KMS-11 (cell line): Measurements from ENCODE around the gene OR10R2.

Source experiments
- H2AFZ ChIP-seq: fragments of 200-600 bp; sonication (generic); 2 replicates; pipeline ENCODE4 v1.6.1; 2016; ENCODE audit warnings: antibody characterized with exemption, mixed run types, low read depth
- H3K27ac ChIP-seq: fragments of 200-600 bp; sonication (generic); 2 replicates; pipeline ENCODE4 v1.6.1; 2016; ENCODE audit warnings: mild to moderate bottlenecking, mixed run types
- H3K27me3 ChIP-seq: fragments of 200-600 bp; sonication (generic); 2 replicates; pipeline ENCODE4 v1.6.1; 2017; ENCODE audit warnings: mild to moderate bottlenecking, low read depth, mixed run types, moderate library complexity; ENCODE audit not compliant: insufficient read depth
- H3K36me3 ChIP-seq: fragments of 200-600 bp; sonication (generic); 2 replicates; pipeline ENCODE4 v1.6.1; 2017; ENCODE audit warnings: mild to moderate bottlenecking, mixed run types; ENCODE audit not compliant: insufficient read depth
- H3K4me1 ChIP-seq: fragments of 200-600 bp; sonication (generic); 2 replicates; pipeline ENCODE4 v1.6.1; 2016; ENCODE audit warnings: mild to moderate bottlenecking, low read depth, mixed run types; ENCODE audit not compliant: poor library complexity, severe bottlenecking
- H3K4me2 ChIP-seq: fragments of 200-600 bp; sonication (generic); 2 replicates; pipeline ENCODE4 v1.7.0; 2016; ENCODE audit warnings: mild to moderate bottlenecking, mixed run types
- H3K4me3 ChIP-seq: fragments of 200-600 bp; sonication (generic); IDR thresholded peaks from 2 replicates; pipeline ENCODE4 v1.6.1; 2017; ENCODE audit warnings: low read depth, low read length, mixed read lengths; ENCODE audit not compliant: insufficient read depth
- H3K79me2 ChIP-seq: fragments of 200-600 bp; sonication (generic); 2 replicates; pipeline ENCODE4 v1.6.1; 2016; ENCODE audit warnings: low read depth, mixed run types; ENCODE audit not compliant: insufficient read depth
- H3K9ac ChIP-seq: fragments of 200-600 bp; sonication (generic); 2 replicates; pipeline ENCODE4 v1.6.1; 2016; ENCODE audit warnings: mild to moderate bottlenecking, mixed run types
- H4K20me1 ChIP-seq: fragments of 200-600 bp; sonication (generic); 2 replicates; pipeline ENCODE4 v1.6.1; 2016; ENCODE audit warnings: mild to moderate bottlenecking, mixed run types; ENCODE audit not compliant: insufficient read depth
- TF ChIP-seq, protein P1 (sequence below): fragments of 200-600 bp; sonication (generic); conservative IDR thresholded peaks from 2 replicates; pipeline ENCODE4 v1.6.1; 2017; ENCODE audit warnings: low read depth, mild to moderate bottlenecking, antibody characterized with exemption, low read length, moderate library complexity, mixed read lengths

The OR10R2 gene

DNA sequence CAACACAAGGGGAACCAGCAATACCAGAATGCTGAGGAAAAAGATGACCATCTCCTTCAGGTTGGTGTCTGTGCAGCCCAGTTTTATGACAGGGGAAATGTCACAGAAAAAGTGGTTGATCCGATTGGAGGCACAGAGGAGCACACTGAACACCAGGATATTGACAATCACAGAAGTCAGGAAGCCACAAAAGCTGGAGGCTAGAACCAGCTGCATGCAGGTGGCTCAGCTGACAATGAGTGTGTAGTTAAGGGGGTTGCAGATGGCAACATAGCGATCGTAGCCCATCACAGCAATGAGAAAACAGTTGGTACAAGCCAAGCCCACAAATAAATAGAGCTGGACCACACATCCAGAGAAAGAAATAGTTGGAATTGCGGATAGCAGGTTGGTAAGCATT lies 26.6 kb upstream of the OR10R2 start:
- H3K9ac ChIP-seq: no peak overlapping the region
- no peak overlapping the region for H2AFZ ChIP-seq
- no peak overlapping the region for H3K27ac ChIP-seq
- TF ChIP-seq, protein P1, sequence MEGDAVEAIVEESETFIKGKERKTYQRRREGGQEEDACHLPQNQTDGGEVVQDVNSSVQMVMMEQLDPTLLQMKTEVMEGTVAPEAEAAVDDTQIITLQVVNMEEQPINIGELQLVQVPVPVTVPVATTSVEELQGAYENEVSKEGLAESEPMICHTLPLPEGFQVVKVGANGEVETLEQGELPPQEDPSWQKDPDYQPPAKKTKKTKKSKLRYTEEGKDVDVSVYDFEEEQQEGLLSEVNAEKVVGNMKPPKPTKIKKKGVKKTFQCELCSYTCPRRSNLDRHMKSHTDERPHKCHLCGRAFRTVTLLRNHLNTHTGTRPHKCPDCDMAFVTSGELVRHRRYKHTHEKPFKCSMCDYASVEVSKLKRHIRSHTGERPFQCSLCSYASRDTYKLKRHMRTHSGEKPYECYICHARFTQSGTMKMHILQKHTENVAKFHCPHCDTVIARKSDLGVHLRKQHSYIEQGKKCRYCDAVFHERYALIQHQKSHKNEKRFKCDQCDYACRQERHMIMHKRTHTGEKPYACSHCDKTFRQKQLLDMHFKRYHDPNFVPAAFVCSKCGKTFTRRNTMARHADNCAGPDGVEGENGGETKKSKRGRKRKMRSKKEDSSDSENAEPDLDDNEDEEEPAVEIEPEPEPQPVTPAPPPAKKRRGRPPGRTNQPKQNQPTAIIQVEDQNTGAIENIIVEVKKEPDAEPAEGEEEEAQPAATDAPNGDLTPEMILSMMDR: no peak
- H4K20me1 ChIP-seq: no peaks in the 10 kb centered on the region
- H3K4me3 ChIP-seq: no peak overlapping the region
- no peaks in the 10 kb centered on the region for H3K79me2 ChIP-seq
- H3K4me2 ChIP-seq: no peak overlapping the region
- H3K4me1 ChIP-seq: no peaks in the 10 kb centered on the region
- H3K36me3 ChIP-seq: no peaks in the 10 kb centered on the region
- no peaks in the 10 kb centered on the region for H3K27me3 ChIP-seq

DNA sequence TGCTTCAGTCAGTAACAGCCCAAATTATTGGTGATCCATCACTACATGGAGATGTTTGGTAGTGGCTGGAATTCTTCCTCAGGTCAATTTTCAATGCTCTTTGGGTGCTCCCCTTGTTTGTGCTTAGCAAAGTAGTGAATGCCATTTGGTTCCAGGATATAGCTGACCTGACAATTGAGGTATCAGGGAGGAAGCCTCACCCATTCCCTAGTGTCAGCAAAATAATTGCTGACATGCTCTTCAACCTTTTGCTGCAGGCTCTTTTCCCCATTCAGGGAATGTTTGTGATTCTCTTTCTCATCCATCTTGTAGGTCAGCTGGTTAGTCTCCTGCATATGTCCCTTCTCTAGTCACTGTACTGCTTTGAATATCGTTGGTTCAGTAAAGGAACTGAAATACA lies 17.5 kb upstream of the OR10R2 start:
- Histone ChIP-seq H3K9ac (no peak overlapping the region), H3K79me2 (no peaks in the 10 kb centered on the region)

DNA sequence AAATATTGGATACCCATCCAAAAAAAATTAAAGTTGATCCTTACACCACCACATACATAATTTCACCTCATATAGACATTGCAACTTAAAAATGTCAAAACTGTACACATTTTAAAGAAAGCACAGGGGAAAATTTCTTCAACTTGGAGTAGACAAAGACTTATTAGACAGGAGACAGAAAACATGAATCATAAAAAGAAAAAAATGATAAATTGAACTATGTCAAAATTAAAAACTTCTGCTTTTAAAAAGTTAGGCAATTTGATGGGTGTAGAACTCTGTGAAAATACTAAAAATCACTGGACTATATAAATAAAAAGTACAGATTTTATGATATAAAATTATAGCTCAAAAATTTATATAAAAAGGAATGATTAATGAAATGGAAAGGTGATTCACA lies 14.8 kb upstream of the OR10R2 start:
- Histone ChIP-seq H4K20me1 (no peaks in the 10 kb centered on the region), H3K4me2 (no peak overlapping the region), H3K9ac (no peak overlapping the region), H3K79me2 (no peaks in the 10 kb centered on the region), H2AFZ (no peak overlapping the region), H3K4me3 (no peak overlapping the region), H3K27ac (no peak overlapping the region), H3K27me3 (no peaks in the 10 kb centered on the region), H3K36me3 (no peaks in the 10 kb centered on the region), H3K4me1 (no peaks in the 10 kb centered on the region)
- TF ChIP-seq, protein P1: no peak

More for the DNA sequence above, 17.5 kb upstream of the OR10R2 start:
- Histone ChIP-seq H3K27ac (no peak overlapping the region), H2AFZ (no peak overlapping the region), H3K36me3 (no peaks in the 10 kb centered on the region), H3K27me3 (no peaks in the 10 kb centered on the region), H3K4me1 (no peaks in the 10 kb centered on the region), H3K4me2 (no peak overlapping the region), H4K20me1 (no peaks in the 10 kb centered on the region), H3K4me3 (no peak overlapping the region)
- TF ChIP-seq, protein P1: no peak

DNA sequence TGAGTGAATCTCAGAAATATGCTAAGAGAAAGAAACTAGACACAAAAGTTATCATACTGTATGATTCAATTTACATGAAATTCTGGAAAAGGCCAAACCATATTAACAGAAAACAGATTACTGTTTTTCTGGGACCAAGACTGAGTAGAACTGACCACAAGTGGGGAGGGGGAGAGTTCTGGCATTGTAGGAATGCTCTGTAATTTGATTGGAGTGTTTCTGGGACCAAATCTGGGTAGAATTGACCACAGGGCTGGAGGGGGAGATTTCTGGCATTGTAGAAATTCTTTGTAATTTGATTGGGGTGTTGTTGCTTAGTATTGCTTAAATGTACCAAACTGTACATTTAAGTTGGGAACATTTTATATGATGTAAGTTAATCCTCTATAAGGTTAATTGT lies 13.8 kb upstream of the OR10R2 start:
- TF ChIP-seq, protein P1: no peak
- Histone ChIP-seq H4K20me1 (no peaks in the 10 kb centered on the region), H3K79me2 (no peaks in the 10 kb centered on the region), H3K4me3 (no peak overlapping the region), H3K4me1 (no peaks in the 10 kb centered on the region), H3K9ac (no peak overlapping the region), H3K4me2 (no peak overlapping the region), H3K36me3 (no peaks in the 10 kb centered on the region), H3K27ac (no peak overlapping the region), H3K27me3 (no peaks in the 10 kb centered on the region), H2AFZ (no peak overlapping the region)
